ENCODE results near the gene CHST11.

- TF ChIP-seq ZNF26 (tag by site-specific recombination; IDR thresholded peaks at IDR 0.05) (no peak), CTCF (tag by site-specific recombination; IDR thresholded peaks at IDR 0.05) (no peak), SALL2 (tag by site-specific recombination; IDR thresholded peaks at IDR 0.05; ENCODE audit: borderline replicate concordance) (no peak), HOXD13 (CRISPR knock-in tag; IDR thresholded peaks at IDR 0.05; ENCODE audit: borderline replicate concordance) (no peak), ZNF600 (tag by site-specific recombination; IDR thresholded peaks at IDR 0.05) (no peak), ZNF830 (tag by site-specific recombination; IDR thresholded peaks at IDR 0.05; ENCODE audit: low read depth) (no peak)
These were observed 322.4 kb downstream of the CHST11 start for GRCh38 chr12:104779134-104779533.

Data from HEK293 (cell line).